GM20000 (cell line): ENCODE measurements around the gene SEMA7A.

Source experiments
- DNase-seq: peaks from one replicate; pipeline ENCODE4 v3.0.0; 2012; ENCODE audit warnings: low spot score
- CTCF ChIP-seq: IDR thresholded peaks from 2 replicates; pipeline ENCODE4 v1.5.1; 2012; ENCODE audit warnings: mild to moderate bottlenecking, control low read depth; ENCODE audit errors: extremely low read depth, missing control alignments

The SEMA7A gene

GRCh38 chr15:74427607-74428441, 5.9 kb downstream of the SEMA7A start:
- DNase-seq: no peak
- no peak for TF ChIP-seq CTCF

DNA sequence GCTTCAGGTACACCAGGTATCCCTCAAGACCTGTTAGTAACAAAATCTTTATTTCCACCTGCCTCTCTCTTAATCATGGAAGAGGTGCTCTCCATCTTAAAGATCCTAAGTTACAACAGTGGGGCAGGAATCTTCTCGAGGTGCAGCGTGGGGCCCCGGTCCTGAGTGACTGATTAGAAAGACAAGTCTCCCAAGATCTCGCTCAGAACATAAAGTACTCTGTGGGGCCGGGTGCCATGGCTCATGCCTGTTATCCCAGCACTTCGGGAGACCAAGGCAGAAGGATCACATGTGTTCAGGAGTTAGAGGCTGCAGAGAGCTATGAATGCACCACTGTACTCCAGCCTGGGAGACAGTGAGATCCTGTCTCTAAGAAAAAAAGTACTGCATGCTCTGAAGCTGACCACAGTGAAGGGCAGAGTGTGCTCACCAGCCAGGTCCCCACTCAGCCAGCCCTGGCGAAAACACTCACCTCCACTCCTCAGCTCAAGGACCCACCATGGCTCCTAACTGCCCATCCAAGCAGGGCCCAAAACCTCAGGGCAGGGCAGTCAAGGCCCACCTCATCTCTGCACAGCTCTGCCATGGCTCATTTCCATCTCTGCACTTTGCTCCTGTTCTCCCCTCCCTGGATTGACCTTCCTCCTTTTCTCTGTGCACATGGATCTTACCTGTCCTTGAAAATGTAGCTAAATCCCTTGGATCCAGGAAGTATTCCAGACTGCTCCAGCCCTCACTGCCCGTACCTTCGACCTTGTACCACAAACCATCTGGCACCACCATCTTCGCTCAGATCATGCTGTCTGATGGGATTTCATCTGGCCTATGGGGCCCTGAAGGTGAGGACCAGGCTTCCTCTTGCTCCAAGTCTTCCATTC, 7.1 kb downstream of the SEMA7A start:
- TF ChIP-seq CTCF: no peak

DNA sequence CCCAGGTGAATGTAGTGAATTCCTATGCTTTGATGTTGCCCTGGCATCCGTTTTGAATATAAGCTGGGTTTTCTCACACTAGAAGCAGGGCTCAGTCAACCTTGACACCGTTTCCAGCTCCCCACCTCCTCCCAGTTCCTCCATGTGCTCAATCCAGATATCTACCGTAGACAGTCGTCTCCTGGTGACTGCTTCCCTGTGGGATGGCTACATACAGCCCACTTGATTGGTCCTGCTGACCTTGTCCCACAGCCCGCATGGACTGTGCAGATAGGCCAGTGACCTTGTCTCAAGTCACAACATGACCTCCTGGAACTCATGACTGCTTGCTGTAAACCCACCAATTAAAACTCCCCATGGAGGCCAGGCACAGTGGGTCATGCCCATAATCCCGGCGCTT, 8.1 kb downstream of the SEMA7A start:
- TF ChIP-seq CTCF: no peak
- no peak for DNase-seq

More for the DNA sequence above, 7.1 kb downstream of the SEMA7A start:
- no peak for DNase-seq

DNA sequence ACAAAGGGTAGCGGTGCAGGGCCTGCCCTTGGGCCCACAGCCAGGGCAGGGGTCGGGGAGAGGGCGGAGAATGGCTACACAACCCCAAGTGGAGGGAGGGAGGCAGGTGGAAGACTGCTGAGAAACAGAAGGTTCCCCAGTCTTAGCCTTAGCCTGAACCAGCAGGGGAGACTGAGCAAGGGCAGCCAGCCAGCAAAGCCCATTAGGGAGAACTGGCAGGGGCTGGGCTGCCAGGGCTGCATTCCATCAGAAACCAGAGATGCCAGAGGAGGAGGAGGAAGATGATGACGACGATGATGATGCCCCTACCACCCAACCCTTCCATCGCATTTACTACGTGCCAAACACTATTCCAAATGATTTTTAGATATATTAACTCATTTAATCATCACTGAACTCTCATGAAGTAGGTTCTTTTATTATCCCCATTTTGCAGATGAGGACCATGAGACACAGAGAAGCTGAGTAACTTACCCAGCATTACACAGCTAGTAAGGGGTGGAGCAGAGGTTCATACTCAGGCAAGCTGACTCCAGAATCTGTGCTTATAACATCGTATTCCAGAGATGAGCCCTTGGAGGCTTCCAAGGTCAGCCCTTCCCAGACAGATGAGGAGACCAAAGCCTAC, 8.7 kb downstream of the SEMA7A start:
- DNase-seq: no peak
- no peak for TF ChIP-seq CTCF

DNA sequence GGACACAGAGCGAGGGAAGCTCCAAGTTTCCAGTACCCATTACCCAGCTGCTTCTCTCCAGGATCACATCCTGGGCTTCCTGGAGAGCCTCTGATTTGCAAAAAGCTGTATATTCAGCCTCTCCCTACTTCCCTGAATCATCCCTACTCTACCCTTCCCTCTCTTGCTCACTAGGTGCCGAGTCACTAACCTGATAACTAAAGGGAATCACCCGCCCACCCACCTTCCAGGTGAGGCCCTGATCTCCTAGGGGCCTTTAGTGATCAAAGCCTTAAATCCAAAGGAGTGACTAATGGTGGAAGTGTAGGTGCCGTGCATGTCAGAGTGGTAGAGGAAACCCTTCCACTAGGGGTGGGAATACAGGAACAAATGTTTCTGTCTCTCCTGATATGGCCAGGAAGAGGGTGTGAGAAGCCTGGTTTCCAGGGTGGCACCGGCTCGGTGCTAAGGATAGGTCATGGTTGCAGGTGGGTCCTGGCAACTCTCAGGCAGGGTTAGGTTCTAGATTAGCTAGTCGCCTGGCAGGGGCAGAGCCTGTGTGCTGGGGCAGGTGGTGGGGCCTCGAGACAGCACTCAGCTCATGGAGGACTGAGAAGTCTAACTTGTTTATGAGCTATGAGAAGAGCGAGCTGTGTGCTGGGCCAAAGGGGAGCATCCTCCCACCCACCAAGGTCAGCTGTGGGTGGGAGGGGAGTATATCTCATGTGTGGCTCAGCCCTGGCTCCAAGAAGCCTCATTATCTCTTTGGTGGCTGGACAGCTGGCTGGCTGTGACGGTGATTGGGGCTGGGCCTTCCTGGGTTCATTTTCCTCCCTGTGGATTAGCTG, 10.1 kb downstream of the SEMA7A start:
- no peak for TF ChIP-seq CTCF
- DNase-seq: no peak

GRCh38 chr15:74422652-74423430, 10.9 kb downstream of the SEMA7A start:
- no peak for DNase-seq
- TF ChIP-seq CTCF: no peak
